Testis (tissue), 2 donors: Measurements from ENCODE around the gene IFFO2.

Experiments used
- CTCF ChIP-seq, 3 experiments: fragments of 450-650 bp in 2 of 3; fragments of 200-600 bp in 1 of 3; sonication (generic) in 1 of 3; IDR thresholded peaks; one replicate each; pipeline ENCODE4 v1.5.1; 2016 to 2019; ENCODE audit warnings: antibody characterized with exemption in 3 of 3, mild to moderate bottlenecking in 2 of 3, moderate library complexity in 1 of 3
- POLR2A ChIP-seq: fragments of 450-650 bp; IDR thresholded peaks from one replicate; pipeline ENCODE4 v1.6.1; 2017; ENCODE audit warnings: antibody characterized with exemption, mild to moderate bottlenecking, moderate library complexity

- TF ChIP-seq CTCF (IDR thresholded peaks at IDR 0.05) (no peak), POLR2A (no peak)
Measured at GRCh38 chr1:18996548-18997177, 40.2 kb upstream of the IFFO2 start.
